Erythroblast (primary cell): ENCODE measurements around the gene CDK5RAP2.

Experiments used
- GATA1 ChIP-seq: IDR thresholded peaks from 2 replicates; pipeline ENCODE4 v1.6.1; 2011; ENCODE audit warnings: low read depth, mild to moderate bottlenecking, control low read depth, low read length, moderate library complexity
- POLR2A ChIP-seq: IDR thresholded peaks from 2 replicates; pipeline ENCODE4 v1.6.1; 2011; ENCODE audit warnings: mild to moderate bottlenecking, low read length

- TF ChIP-seq POLR2A (no peak), GATA1 (no peak)
These were observed 12.1 kb downstream of the CDK5RAP2 start for GRCh38 chr9:120567874-120568273.
